Iris pigment epithelial cell (primary cell): ENCODE results near the gene MYO18A.
"Not testable (repeated sequence)": the region's sequence is repeated elsewhere in the genome, so short reads cannot be mapped to it uniquely, and the experiment has no call there.

Experiments
- DNase-seq: peaks from one replicate; pipeline ENCODE4 v3.0.0-alpha.2; 2011; ENCODE audit warnings: low read depth

MYO18A gene

GRCh38 chr17:29102046-29102445, 78.2 kb downstream of the MYO18A start:
- no peak for DNase-seq

GRCh38 chr17:29100296-29100695, 79.9 kb downstream of the MYO18A start:
- DNase-seq, result no peak

- no peak for DNase-seq
Measured at GRCh38 chr17:29099527-29099926, 80.7 kb downstream of the MYO18A start.

- no peak for DNase-seq
Measured at GRCh38 chr17:29096094-29096493, 84.1 kb downstream of the MYO18A start.

- DNase-seq, result no peak
Measured at GRCh38 chr17:29095439-29095838, 84.8 kb downstream of the MYO18A start.

- DNase-seq, result no peak
Measured at GRCh38 chr17:29094101-29094708, 86.0 kb downstream of the MYO18A start.

GRCh38 chr17:29093090-29093871, 86.9 kb downstream of the MYO18A start:
- no peak for DNase-seq

- DNase-seq, result no peak
Measured at GRCh38 chr17:29091606-29092289, 88.5 kb downstream of the MYO18A start.

- DNase-seq, result no peak
Measured at GRCh38 chr17:29090750-29091605, 89.2 kb downstream of the MYO18A start.

- no peak for DNase-seq
Measured at GRCh38 chr17:29090108-29090507, 90.1 kb downstream of the MYO18A start.

- no peak for DNase-seq
Measured at GRCh38 chr17:29089601-29090044, 90.6 kb downstream of the MYO18A start.

- DNase-seq, result not testable (repeated sequence)
Measured at GRCh38 chr17:29088782-29089181, 91.4 kb downstream of the MYO18A start.

GRCh38 chr17:29086628-29087332, 93.4 kb downstream of the MYO18A start:
- DNase-seq, result peak; percentile 31

GRCh38 chr17:29085223-29085622, 95.0 kb downstream of the MYO18A start:
- no peak for DNase-seq

- peak; percentile 20 for DNase-seq
Measured at GRCh38 chr17:29084541-29085146, 95.6 kb downstream of the MYO18A start.

GRCh38 chr17:29080965-29081364, 99.2 kb downstream of the MYO18A start:
- DNase-seq, result no peak

- no peak for DNase-seq
Measured at GRCh38 chr17:29080323-29080722, 99.9 kb downstream of the MYO18A start.

GRCh38 chr17:29079887-29080286, 100.3 kb downstream of the MYO18A start:
- no peak for DNase-seq

GRCh38 chr17:29079433-29079832, 100.8 kb downstream of the MYO18A start:
- DNase-seq, result no peak

GRCh38 chr17:29078183-29079045, 101.8 kb downstream of the MYO18A start:
- DNase-seq, result peak; percentile 8
